HG03139 (cell line): Measurements from ENCODE around the gene HMG20A.

Experiments
- ATAC-seq: cut with Tn5 transposase; IDR thresholded peaks from one replicate; pipeline ENCODE4 v1.9.1; 2021; ENCODE audit not compliant: unreplicated experiment

The HMG20A gene

GRCh38 chr15:77425104-77425503 is 4.4 kb downstream of the HMG20A start:
- ATAC-seq, result no peak

- ATAC-seq, result no peak
These were observed 5.7 kb downstream of the HMG20A start for GRCh38 chr15:77426377-77426776.

GRCh38 chr15:77426871-77427270 is 6.2 kb downstream of the HMG20A start:
- ATAC-seq, result no peak

GRCh38 chr15:77430213-77430612 is 9.5 kb downstream of the HMG20A start:
- ATAC-seq, result no peak

GRCh38 chr15:77430652-77431051 is 10.0 kb downstream of the HMG20A start:
- no peak for ATAC-seq

- ATAC-seq, result no peak
These were observed 16.1 kb downstream of the HMG20A start for GRCh38 chr15:77436822-77437221.

- no peak for ATAC-seq
These were observed 16.6 kb downstream of the HMG20A start for GRCh38 chr15:77437264-77437663.

GRCh38 chr15:77440378-77440999 is 19.8 kb downstream of the HMG20A start:
- no peak for ATAC-seq

- no peak for ATAC-seq
These were observed 26.2 kb downstream of the HMG20A start for GRCh38 chr15:77446840-77447390.

GRCh38 chr15:77454265-77454664 is 33.6 kb downstream of the HMG20A start:
- ATAC-seq, result no peak

- ATAC-seq, result no peak
These were observed 34.3 kb downstream of the HMG20A start for GRCh38 chr15:77454951-77455350.

- ATAC-seq, result no peak
These were observed 35.1 kb downstream of the HMG20A start for GRCh38 chr15:77455696-77456321.

- ATAC-seq, result no peak
These were observed 36.1 kb downstream of the HMG20A start for GRCh38 chr15:77456746-77457145.

- ATAC-seq, result no peak
These were observed 36.7 kb downstream of the HMG20A start for GRCh38 chr15:77457191-77457904.

GRCh38 chr15:77457905-77458265 is 37.2 kb downstream of the HMG20A start:
- no peak for ATAC-seq

- no peak for ATAC-seq
These were observed 38.3 kb downstream of the HMG20A start for GRCh38 chr15:77459031-77459430.

- no peak for ATAC-seq
These were observed 40.8 kb downstream of the HMG20A start for GRCh38 chr15:77461486-77461885.

GRCh38 chr15:77464129-77464865 is 43.6 kb downstream of the HMG20A start:
- ATAC-seq, result no peak

GRCh38 chr15:77466521-77466920 is 45.8 kb downstream of the HMG20A start:
- ATAC-seq, result no peak

GRCh38 chr15:77468896-77469295 is 48.2 kb downstream of the HMG20A start:
- no peak for ATAC-seq

- no peak for ATAC-seq
These were observed 49.5 kb downstream of the HMG20A start for GRCh38 chr15:77470235-77470634.
